IPS-NIHi7 (cell line): ENCODE data around the gene ANXA6.

ENCODE experiments used
- DNase-seq: peaks from one replicate; pipeline ENCODE4 v3.0.0; 2012; ENCODE audit warnings: mixed read lengths; ENCODE audit errors: extremely low spot score

ANXA6 gene

GRCh38 chr5:151130235-151130921 is 27.2 kb downstream of the ANXA6 start:
- DNase-seq: no peak

- DNase-seq: no peak
These were observed 28.8 kb downstream of the ANXA6 start for GRCh38 chr5:151128817-151129216.

- no peak for DNase-seq
These were observed 29.7 kb downstream of the ANXA6 start for GRCh38 chr5:151127926-151128325.

- peak; percentile 86 for DNase-seq
These were observed 31.4 kb downstream of the ANXA6 start for GRCh38 chr5:151126199-151126645.

GRCh38 chr5:151125421-151125820 is 32.2 kb downstream of the ANXA6 start:
- no peak for DNase-seq

GRCh38 chr5:151123897-151124751 is 33.5 kb downstream of the ANXA6 start:
- DNase-seq: no peak

GRCh38 chr5:151122828-151123227 is 34.8 kb downstream of the ANXA6 start:
- DNase-seq: no peak

GRCh38 chr5:151121665-151122064 is 35.9 kb downstream of the ANXA6 start:
- no peak for DNase-seq

- no peak for DNase-seq
These were observed 36.5 kb downstream of the ANXA6 start for GRCh38 chr5:151121095-151121494.

- DNase-seq: no peak
These were observed 38.5 kb downstream of the ANXA6 start for GRCh38 chr5:151118913-151119575.

- DNase-seq: peak; percentile 89
These were observed 42.2 kb downstream of the ANXA6 start for GRCh38 chr5:151115272-151115905.

GRCh38 chr5:151113651-151114050 is 43.9 kb downstream of the ANXA6 start:
- DNase-seq: no peak

GRCh38 chr5:151110992-151111391 is 46.6 kb downstream of the ANXA6 start:
- no peak for DNase-seq

GRCh38 chr5:151110122-151110681 is 47.4 kb downstream of the ANXA6 start:
- DNase-seq: no peak

GRCh38 chr5:151108566-151108965 is 49.0 kb downstream of the ANXA6 start:
- DNase-seq: no peak

GRCh38 chr5:151107738-151108520 is 49.6 kb downstream of the ANXA6 start:
- no peak for DNase-seq

- no peak for DNase-seq
These were observed 50.5 kb downstream of the ANXA6 start for GRCh38 chr5:151107084-151107483.

GRCh38 chr5:151106509-151106908 is 51.1 kb downstream of the ANXA6 start:
- no peak for DNase-seq

- no peak for DNase-seq
These were observed 51.5 kb downstream of the ANXA6 start for GRCh38 chr5:151106043-151106442.

- no peak for DNase-seq
These were observed 52.0 kb downstream of the ANXA6 start for GRCh38 chr5:151105561-151105960.

- no peak for DNase-seq
These were observed 52.8 kb downstream of the ANXA6 start for GRCh38 chr5:151104795-151105194.
